K562 (cell line): ENCODE measurements around the gene CKMT2. TPM values are rescaled to one million over a fixed set of nuclear protein-coding genes. Genes with fewer than 3 reads are reported as not detected.

ENCODE experiments used
- ATAC-seq: fragments of 200-7000 bp; cut with Tn5 transposase; 3 replicates; pipeline ENCODE4 v1.9.1; 2020; ENCODE audit warnings: moderate library complexity
- BruUV-seq: library from RNA; stranded (reverse); fragments of 400-500 nt; replicated peaks from 2 replicates; lab custom pipeline; 2021; lab: Mats Ljungman, UMichigan
- CTCF ChIA-PET: fragments of 300-600 bp; formaldehyde crosslinking; extraction: SDS; loops from one replicate; lab custom pipeline; 2021; ENCODE audit warnings: low intra/inter-chr PET ratio; lab: Yijun Ruan, JAX
- POLR2A ChIA-PET: fragments of 300-600, 350-650 bp; sonication (Branson Sonifier 250); formaldehyde crosslinking; extraction: SDS; loops from one replicate; lab custom pipeline; 2021; ENCODE audit warnings: antibody characterized with exemption, inconsistent platforms; lab: Yijun Ruan, JAX
- DNase-seq, 4 experiments: peaks; one replicate each; pipeline versions ENCODE4 v3.0.0 to v3.0.0-alpha.2; 2011 to 2018; ENCODE audit warnings: low spot score in 3 of 4, mixed read lengths in 3 of 4; ENCODE audit errors: extremely low read depth in 1 of 4
- FAIRE-seq: peaks from 2 replicates; lab custom pipeline; 2011; peaks lifted over from hg19 to GRCh38; lab: Jason Lieb, UNC
- H2AFZ ChIP-seq: 2 replicates; pipeline ENCODE4 v1.6.0; 2011; ENCODE audit warnings: low read depth, low read length, control low read depth, inconsistent platforms
- H3K27ac ChIP-seq: fragments of 200-600 bp; 3 replicates; pipeline ENCODE4 v1.8.0; 2011; ENCODE audit warnings: low read depth, mild to moderate bottlenecking, control low read depth, inconsistent platforms, low read length, moderate library complexity, mixed read lengths; ENCODE audit errors: extremely low read depth
- H3K27me3 ChIP-seq, 2 experiments: fragments of 300-600 bp in 1 of 2; 2 replicates in 1 of 2; 3 replicates in 1 of 2; pipeline versions ENCODE4 v1.6.0 to v1.8.0; 2011; ENCODE audit warnings: inconsistent platforms in 2 of 2, low read length in 2 of 2, mild to moderate bottlenecking in 1 of 2, mixed read lengths in 1 of 2, moderate library complexity in 1 of 2; ENCODE audit not compliant: control insufficient read depth in 2 of 2, insufficient read depth in 2 of 2
- H3K36me3 ChIP-seq: fragments of 300-600 bp; 3 replicates; pipeline ENCODE4 v1.8.0; 2011; ENCODE audit warnings: mild to moderate bottlenecking, low read length, inconsistent platforms; ENCODE audit not compliant: control insufficient read depth, insufficient read depth
- H3K4me1 ChIP-seq, 2 experiments: fragments of 200-600 bp in 1 of 2; replicated peaks in 1 of 2; 2 replicates in 1 of 2; 3 replicates in 1 of 2; pipeline versions ENCODE4 v1.5.1 to v1.8.0; 2011; ENCODE audit warnings: inconsistent platforms in 2 of 2, low read length in 2 of 2, mild to moderate bottlenecking in 1 of 2, mixed read lengths in 1 of 2, moderate library complexity in 1 of 2; ENCODE audit not compliant: control insufficient read depth in 2 of 2, insufficient read depth in 2 of 2
- H3K4me2 ChIP-seq: 2 replicates; pipeline ENCODE4 v1.6.1; 2011; ENCODE audit warnings: low read length, control low read depth, inconsistent platforms, mixed read lengths; ENCODE audit not compliant: insufficient read depth
- H3K4me3 ChIP-seq: fragments of 200-600 bp; sonication (generic), shearing (Covaris generic); 2 replicates; pipeline ENCODE4 v1.5.1; 2016; ENCODE audit warnings: control low read depth, inconsistent platforms
- H3K79me2 ChIP-seq: fragments of 200-600 bp; 3 replicates; pipeline ENCODE4 v1.8.0; 2011; ENCODE audit warnings: low read length, inconsistent platforms; ENCODE audit not compliant: control insufficient read depth, insufficient read depth
- H3K9ac ChIP-seq, 2 experiments: 2 replicates each; pipeline versions ENCODE4 v1.6.0 to v1.6.1; 2011; ENCODE audit warnings: low read depth in 2 of 2, low read length in 2 of 2, control low read depth in 1 of 2, inconsistent platforms in 1 of 2, mild to moderate bottlenecking in 1 of 2, mixed read lengths in 1 of 2; ENCODE audit not compliant: insufficient read depth in 1 of 2
- H3K9me1 ChIP-seq: one replicate; pipeline ENCODE4 v1.6.0; 2011; ENCODE audit warnings: inconsistent platforms, mild to moderate bottlenecking, low read length, moderate library complexity; ENCODE audit not compliant: control insufficient read depth, insufficient read depth
- H3K9me3 ChIP-seq: replicated peaks from 2 replicates; pipeline ENCODE4 v1.5.1; 2011; ENCODE audit warnings: low read depth, low read length, inconsistent platforms; ENCODE audit not compliant: control insufficient read depth, insufficient read depth
- H4K20me1 ChIP-seq: replicated peaks from 2 replicates; pipeline ENCODE4 v1.6.1; 2011; ENCODE audit warnings: low read length, inconsistent platforms, mixed read lengths; ENCODE audit not compliant: control insufficient read depth, insufficient read depth
- C11orf30 ChIP-seq: fragments of 450-650 bp; IDR thresholded peaks from 2 replicates; pipeline ENCODE4 v1.6.1; 2016; ENCODE audit warnings: low read depth, mild to moderate bottlenecking
- MEF2D ChIP-seq: conservative IDR thresholded peaks from 2 replicates; pipeline ENCODE4 v1.6.1; 2016; ENCODE audit warnings: low read depth, missing genetic modification characterization, missing compliant biosample characterization
- NR1H2 ChIP-seq: sonication (generic); formaldehyde crosslinking; IDR thresholded peaks from 2 replicates; pipeline ENCODE4 v1.4.0; 2020; ENCODE audit warnings: mild to moderate bottlenecking, missing genetic modification reagents
- PTBP1 ChIP-seq: fragments of 200-400 bp; formaldehyde crosslinking; IDR thresholded peaks from 2 replicates; pipeline ENCODE4 v1.6.1; 2017; ENCODE audit warnings: low read depth, low read length
- RB1 ChIP-seq: fragments of 450-650 bp; IDR thresholded peaks from 2 replicates; pipeline ENCODE4 v1.6.1; 2017; ENCODE audit warnings: low read depth, mild to moderate bottlenecking
- TAF9B ChIP-seq: fragments of 450-650 bp; IDR thresholded peaks from 2 replicates; pipeline ENCODE4 v1.6.1; 2018; ENCODE audit warnings: mild to moderate bottlenecking; ENCODE audit not compliant: partially characterized antibody
- TBL1XR1 ChIP-seq, 2 experiments: IDR thresholded peaks; 2 replicates each; pipeline ENCODE4 v1.6.1; 2012; ENCODE audit warnings: improper control_type of control experiment in 2 of 2, low read length in 2 of 2, mild to moderate bottlenecking in 1 of 2
- TRIM28 ChIP-seq: fragments of 450-650 bp; IDR thresholded peaks from 2 replicates; pipeline ENCODE4 v1.6.1; 2017
- ZNF699 ChIP-seq: fragments of 250-450 bp; sonication (Bioruptor Pico); IDR thresholded peaks from 2 replicates; pipeline ENCODE4 v1.8.0; 2021; ENCODE audit warnings: mild to moderate bottlenecking, moderate library complexity; ENCODE audit not compliant: insufficient replicate concordance
- ZNF778 ChIP-seq: fragments of 450-650 bp; formaldehyde crosslinking; IDR thresholded peaks from 2 replicates; pipeline ENCODE4 v1.4.0; 2020; ENCODE audit warnings: mild to moderate bottlenecking, moderate library complexity
- WGBS: fragments of 100-300 bp; shearing (Covaris generic); methylation state at CpG from one replicate; pipeline ENCODE4 v1.1.6; 2016; ENCODE audit warnings: low coverage, mixed read lengths; ENCODE audit not compliant: insufficient coverage; ENCODE audit errors: missing lambda C conversion rate; 5-methylcytosine and 5-hydroxymethylcytosine counted together
- in situ Hi-C: fragments of 300-500 bp; cut with MboI; formaldehyde crosslinking; loops from 4 replicates; pipeline ENCODE4 v1.15.0; 2018; ENCODE audit warnings: inconsistent platforms, mixed read lengths
- intact Hi-C: fragments of 100-400 bp; cut with micrococcal nuclease; formaldehyde crosslinking; loops from 2 replicates; pipeline ENCODE4 v1.14.2; 2022
- polyA plus RNA-seq, 8 experiments: library from polyadenylated mRNA; depleted of rRNA in 4 of 8; stranded (reverse) in 5 of 8; unstranded in 3 of 8; fragments of >200 nt; fragmentation: Nextera tagmentation in 2 of 8; fragmentation: Illumina TruSeq in 1 of 8; extraction: Ambion mirVana in 2 of 8; extraction: Trizol in 1 of 8; gene quantifications; 2 replicates each; pipeline versions ENCODE4 v1.2.1 to v1.2.3, GENCODE V29; 2011 to 2014; ENCODE audit warnings: inconsistent platforms in 1 of 8, missing spikeins in 1 of 8
- total RNA-seq, 7 experiments: library from RNA; depleted of rRNA in 6 of 7; stranded (reverse); fragments of >200 nt in 6 of 7; fragmentation: Illumina TruSeq in 2 of 7; extraction: Trizol in 2 of 7; gene quantifications; 2 replicates each; pipeline versions ENCODE4 v1.2.1 to v1.2.3, GENCODE V29; 2011 to 2021; ENCODE audit warnings: low replicate concordance in 1 of 7
- TF ChIP-seq, protein P1 (sequence below): IDR thresholded peaks from 2 replicates; pipeline ENCODE4 v1.6.1; 2016; ENCODE audit warnings: missing genetic modification characterization, missing compliant biosample characterization
- TF ChIP-seq, protein P2 (sequence below): fragments of 450-650 bp; IDR thresholded peaks from 2 replicates; pipeline ENCODE4 v1.6.1; 2016; ENCODE audit warnings: mild to moderate bottlenecking
- TF ChIP-seq, protein P3 (sequence below): fragments of 250-450 bp; sonication (Bioruptor Pico); IDR thresholded peaks from 2 replicates; pipeline ENCODE4 v1.4.0; 2020; ENCODE audit warnings: mild to moderate bottlenecking, moderate library complexity, borderline replicate concordance
- TF ChIP-seq, protein P4 (sequence below): fragments of 250-450 bp; sonication (Bioruptor Pico); IDR thresholded peaks from 2 replicates; pipeline ENCODE4 v1.9.0; 2021; ENCODE audit warnings: mild to moderate bottlenecking
- TF ChIP-seq, protein P5 (sequence below): fragments of 250-450 bp; sonication (Bioruptor Pico); IDR thresholded peaks from 2 replicates; pipeline ENCODE4 v1.4.0; 2020; ENCODE audit warnings: mild to moderate bottlenecking

CKMT2 gene
- total and polyA plus RNA-seq, 9 of the 15 experiments (the other 6 are each of a cell fraction or from before 2014, with no cell fraction given) = 0.03 TPM; not detected in 8

DNA sequence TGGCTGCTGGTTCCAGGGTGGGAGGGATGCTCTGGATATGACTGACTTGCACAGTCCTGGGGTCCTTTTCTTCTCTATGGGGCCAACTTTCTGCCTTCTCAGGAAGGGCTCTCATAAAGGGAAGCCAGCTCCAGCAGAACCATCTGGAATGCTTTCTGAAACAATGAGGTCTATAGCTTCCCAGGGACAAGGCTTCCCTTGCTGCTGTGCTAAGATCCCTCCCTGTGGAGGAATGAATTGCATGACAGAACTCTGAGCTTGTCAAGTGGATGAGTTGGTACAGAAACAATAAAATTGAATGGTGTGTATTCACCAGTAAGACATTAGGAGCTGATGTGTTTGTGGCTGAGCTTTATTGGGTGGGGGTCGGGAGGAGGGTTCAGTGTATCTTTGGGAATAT is 19.8 kb downstream of the CKMT2 start:
- WGBS = 44% methylated on average over 1 of the region's 1 CpG
- intact Hi-C loops (no loop called here), in situ Hi-C loops (no loop called here)
- no peaks in the 10 kb centered on the region for H3K9me3 ChIP-seq
- H3K9me1 ChIP-seq = no peaks in the 10 kb centered on the region
- DNase-seq (no peak), ATAC-seq (no peak), FAIRE-seq (no peak)
- H3K27me3 ChIP-seq = no peaks in the 10 kb centered on the region
- H3K4me1 ChIP-seq = peaks cover 0 to 4% of the 10 kb centered on the region in 2 experiments; a peak in 1 of 5 replicates
- no peaks in the 10 kb centered on the region for H3K79me2 ChIP-seq
- no peaks in the 10 kb centered on the region for H3K36me3 ChIP-seq
- no peak overlapping the region for H3K4me3 ChIP-seq
- no peaks in the 10 kb centered on the region for H4K20me1 ChIP-seq
- no TSS peak for BruUV-seq
- H3K9ac ChIP-seq = no peak overlapping the region
- CTCF ChIA-PET = no interaction called here
- POLR2A ChIA-PET = no interaction called here
- no peak overlapping the region for H2AFZ ChIP-seq
- H3K27ac ChIP-seq = no peak overlapping the region
- TF ChIP-seq, protein P1, sequence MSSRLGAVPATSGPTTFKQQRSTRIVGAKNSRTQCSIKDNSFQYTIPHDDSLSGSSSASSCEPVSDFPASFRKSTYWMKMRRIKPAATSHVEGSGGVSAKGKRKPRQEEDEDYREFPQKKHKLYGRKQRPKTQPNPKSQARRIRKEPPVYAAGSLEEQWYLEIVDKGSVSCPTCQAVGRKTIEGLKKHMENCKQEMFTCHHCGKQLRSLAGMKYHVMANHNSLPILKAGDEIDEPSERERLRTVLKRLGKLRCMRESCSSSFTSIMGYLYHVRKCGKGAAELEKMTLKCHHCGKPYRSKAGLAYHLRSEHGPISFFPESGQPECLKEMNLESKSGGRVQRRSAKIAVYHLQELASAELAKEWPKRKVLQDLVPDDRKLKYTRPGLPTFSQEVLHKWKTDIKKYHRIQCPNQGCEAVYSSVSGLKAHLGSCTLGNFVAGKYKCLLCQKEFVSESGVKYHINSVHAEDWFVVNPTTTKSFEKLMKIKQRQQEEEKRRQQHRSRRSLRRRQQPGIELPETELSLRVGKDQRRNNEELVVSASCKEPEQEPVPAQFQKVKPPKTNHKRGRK (tag) = no peak
- TF ChIP-seq MEF2D (tag) (no peak), ZNF699 (no peak), ZNF778 (CRISPR knock-in tag) (no peak), TBL1XR1 (IDR thresholded peaks at IDR 0.05; ENCODE audit: low read length in 2 of 2) (no peak), PTBP1 (no peak), TAF9B (no peak), C11orf30 (no peak), TRIM28 (no peak), NR1H2 (CRISPR knock-in tag) (no peak), RB1 (no peak)
- TF ChIP-seq, protein P2, sequence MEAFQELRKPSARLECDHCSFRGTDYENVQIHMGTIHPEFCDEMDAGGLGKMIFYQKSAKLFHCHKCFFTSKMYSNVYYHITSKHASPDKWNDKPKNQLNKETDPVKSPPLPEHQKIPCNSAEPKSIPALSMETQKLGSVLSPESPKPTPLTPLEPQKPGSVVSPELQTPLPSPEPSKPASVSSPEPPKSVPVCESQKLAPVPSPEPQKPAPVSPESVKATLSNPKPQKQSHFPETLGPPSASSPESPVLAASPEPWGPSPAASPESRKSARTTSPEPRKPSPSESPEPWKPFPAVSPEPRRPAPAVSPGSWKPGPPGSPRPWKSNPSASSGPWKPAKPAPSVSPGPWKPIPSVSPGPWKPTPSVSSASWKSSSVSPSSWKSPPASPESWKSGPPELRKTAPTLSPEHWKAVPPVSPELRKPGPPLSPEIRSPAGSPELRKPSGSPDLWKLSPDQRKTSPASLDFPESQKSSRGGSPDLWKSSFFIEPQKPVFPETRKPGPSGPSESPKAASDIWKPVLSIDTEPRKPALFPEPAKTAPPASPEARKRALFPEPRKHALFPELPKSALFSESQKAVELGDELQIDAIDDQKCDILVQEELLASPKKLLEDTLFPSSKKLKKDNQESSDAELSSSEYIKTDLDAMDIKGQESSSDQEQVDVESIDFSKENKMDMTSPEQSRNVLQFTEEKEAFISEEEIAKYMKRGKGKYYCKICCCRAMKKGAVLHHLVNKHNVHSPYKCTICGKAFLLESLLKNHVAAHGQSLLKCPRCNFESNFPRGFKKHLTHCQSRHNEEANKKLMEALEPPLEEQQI = no peak
- TF ChIP-seq, protein P3, sequence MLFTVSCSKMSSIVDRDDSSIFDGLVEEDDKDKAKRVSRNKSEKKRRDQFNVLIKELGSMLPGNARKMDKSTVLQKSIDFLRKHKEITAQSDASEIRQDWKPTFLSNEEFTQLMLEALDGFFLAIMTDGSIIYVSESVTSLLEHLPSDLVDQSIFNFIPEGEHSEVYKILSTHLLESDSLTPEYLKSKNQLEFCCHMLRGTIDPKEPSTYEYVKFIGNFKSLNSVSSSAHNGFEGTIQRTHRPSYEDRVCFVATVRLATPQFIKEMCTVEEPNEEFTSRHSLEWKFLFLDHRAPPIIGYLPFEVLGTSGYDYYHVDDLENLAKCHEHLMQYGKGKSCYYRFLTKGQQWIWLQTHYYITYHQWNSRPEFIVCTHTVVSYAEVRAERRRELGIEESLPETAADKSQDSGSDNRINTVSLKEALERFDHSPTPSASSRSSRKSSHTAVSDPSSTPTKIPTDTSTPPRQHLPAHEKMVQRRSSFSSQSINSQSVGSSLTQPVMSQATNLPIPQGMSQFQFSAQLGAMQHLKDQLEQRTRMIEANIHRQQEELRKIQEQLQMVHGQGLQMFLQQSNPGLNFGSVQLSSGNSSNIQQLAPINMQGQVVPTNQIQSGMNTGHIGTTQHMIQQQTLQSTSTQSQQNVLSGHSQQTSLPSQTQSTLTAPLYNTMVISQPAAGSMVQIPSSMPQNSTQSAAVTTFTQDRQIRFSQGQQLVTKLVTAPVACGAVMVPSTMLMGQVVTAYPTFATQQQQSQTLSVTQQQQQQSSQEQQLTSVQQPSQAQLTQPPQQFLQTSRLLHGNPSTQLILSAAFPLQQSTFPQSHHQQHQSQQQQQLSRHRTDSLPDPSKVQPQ (CRISPR knock-in tag) = no peak
- TF ChIP-seq, protein P4, sequence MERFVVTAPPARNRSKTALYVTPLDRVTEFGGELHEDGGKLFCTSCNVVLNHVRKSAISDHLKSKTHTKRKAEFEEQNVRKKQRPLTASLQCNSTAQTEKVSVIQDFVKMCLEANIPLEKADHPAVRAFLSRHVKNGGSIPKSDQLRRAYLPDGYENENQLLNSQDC = no peak
- TF ChIP-seq, protein P5, sequence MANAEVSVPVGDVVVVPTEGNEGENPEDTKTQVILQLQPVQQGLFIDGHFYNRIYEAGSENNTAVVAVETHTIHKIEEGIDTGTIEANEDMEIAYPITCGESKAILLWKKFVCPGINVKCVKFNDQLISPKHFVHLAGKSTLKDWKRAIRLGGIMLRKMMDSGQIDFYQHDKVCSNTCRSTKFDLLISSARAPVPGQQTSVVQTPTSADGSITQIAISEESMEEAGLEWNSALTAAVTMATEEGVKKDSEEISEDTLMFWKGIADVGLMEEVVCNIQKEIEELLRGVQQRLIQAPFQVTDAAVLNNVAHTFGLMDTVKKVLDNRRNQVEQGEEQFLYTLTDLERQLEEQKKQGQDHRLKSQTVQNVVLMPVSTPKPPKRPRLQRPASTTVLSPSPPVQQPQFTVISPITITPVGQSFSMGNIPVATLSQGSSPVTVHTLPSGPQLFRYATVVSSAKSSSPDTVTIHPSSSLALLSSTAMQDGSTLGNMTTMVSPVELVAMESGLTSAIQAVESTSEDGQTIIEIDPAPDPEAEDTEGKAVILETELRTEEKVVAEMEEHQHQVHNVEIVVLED (CRISPR knock-in tag) = no peak
- no peak overlapping the region for H3K4me2 ChIP-seq
